T-cell (primary cell): Measurements from ENCODE around the gene MYH13. TPM values are rescaled to one million over a fixed set of nuclear protein-coding genes. Genes with fewer than 3 reads are reported as not detected.

Experiments used
- ATAC-seq, 4 experiments: fragments of 200-7000 bp in 3 of 4; fragments of 150-1000 bp in 1 of 4; cut with Tn5 transposase; replicated peaks in 1 of 4; 1 replicate in 3 of 4; 2 replicates in 1 of 4; pipeline ENCODE4 v1.10.0; 2021; ENCODE audit warnings: moderate library complexity in 3 of 4, mild to moderate bottlenecking in 2 of 4, moderate number of reproducible peaks in 1 of 4
- CTCF ChIA-PET, 2 donors: fragments of 300-600 bp; sonication (Branson Sonifier 250); formaldehyde crosslinking; loops; one replicate each; lab custom pipeline; 2022; ENCODE audit warnings: antibody characterized with exemption in 2 of 2; lab: Charles Lee
- POLR2A ChIA-PET, 2 donors: fragments of 300-600 bp; sonication (Branson Sonifier 250); formaldehyde crosslinking; loops; one replicate each; lab custom pipeline; 2022; ENCODE audit warnings: antibody characterized with exemption in 2 of 2; lab: Charles Lee
- DNase-seq, 35 experiments: peaks; one replicate each; pipeline versions ENCODE4 v3.0.0 to v3.0.0-alpha.2; 2013 to 2023
- H3K27ac ChIP-seq: one replicate; pipeline ENCODE4 v1.5.1; 2013; ENCODE audit warnings: low read length
- H3K27me3 ChIP-seq, 2 experiments: replicated peaks in 1 of 2; 1 replicate in 1 of 2; 2 replicates in 1 of 2; pipeline versions ENCODE4 v1.6.1 to v1.7.0; 2013; ENCODE audit warnings: low read length in 1 of 2, mixed read lengths in 1 of 2; ENCODE audit not compliant: control insufficient read depth in 2 of 2, insufficient read depth in 2 of 2; ENCODE audit errors: extremely low read depth in 1 of 2
- H3K36me3 ChIP-seq, 2 donors: 1 replicate in 1 of 2; 2 replicates in 1 of 2; pipeline versions ENCODE4 v1.6.1 to v1.7.0; 2013; ENCODE audit warnings: low read length in 1 of 2; ENCODE audit not compliant: control insufficient read depth in 2 of 2, insufficient read depth in 1 of 2; ENCODE audit errors: extremely low read depth in 1 of 2
- H3K4me1 ChIP-seq, 2 experiments: 1 replicate in 1 of 2; 2 replicates in 1 of 2; pipeline versions ENCODE4 v1.6.1 to v1.7.0; 2013; ENCODE audit warnings: low read length in 2 of 2, mixed read lengths in 1 of 2; ENCODE audit not compliant: insufficient read depth in 2 of 2, control insufficient read depth in 1 of 2; ENCODE audit errors: extremely low read depth in 1 of 2
- H3K4me3 ChIP-seq, 2 donors: 1 replicate in 1 of 2; 2 replicates in 1 of 2; pipeline versions ENCODE4 v1.5.1 to v1.7.0; 2013; ENCODE audit warnings: mild to moderate bottlenecking in 2 of 2, low read length in 1 of 2, moderate library complexity in 1 of 2; ENCODE audit not compliant: control insufficient read depth in 1 of 2; ENCODE audit errors: extremely low read depth in 1 of 2
- H3K9me3 ChIP-seq: 2 replicates; pipeline ENCODE4 v1.7.0; 2013
- H3K27ac Mint-ChIP-seq, 2 donors: one replicate each; pipeline ENCODE4 v1.8.0; 2020 to 2021; ENCODE audit warnings: mild to moderate bottlenecking in 2 of 2, mixed read lengths in 2 of 2
- H3K27me3 Mint-ChIP-seq, 2 donors: one replicate each; pipeline ENCODE4 v1.8.0; 2021 to 2022; ENCODE audit warnings: mixed read lengths in 2 of 2
- H3K36me3 Mint-ChIP-seq: one replicate; pipeline ENCODE4 v1.8.0; 2021; ENCODE audit warnings: mixed read lengths
- H3K4me1 Mint-ChIP-seq, 3 donors: one replicate each; pipeline ENCODE4 v1.8.0; 2020 to 2022; ENCODE audit warnings: mixed read lengths in 3 of 3, mild to moderate bottlenecking in 1 of 3
- H3K4me3 Mint-ChIP-seq, 3 donors: one replicate each; pipeline ENCODE4 v1.8.0; 2020 to 2022; ENCODE audit warnings: mild to moderate bottlenecking in 3 of 3, mixed read lengths in 3 of 3, moderate library complexity in 3 of 3
- H3K9me3 Mint-ChIP-seq, 3 donors: one replicate each; pipeline ENCODE4 v1.8.0; 2020 to 2022; ENCODE audit warnings: mixed read lengths in 3 of 3
- WGBS: methylation state at CpG from one replicate; pipeline ENCODE4 v1.1.5; 2013; ENCODE audit warnings: missing lambda C conversion rate; ENCODE audit not compliant: insufficient coverage; 5-methylcytosine and 5-hydroxymethylcytosine counted together
- total RNA-seq, 35 experiments: library from RNA in 6 of 35; stranded (reverse) in 6 of 35; fragments of 120-200 nt in 1 of 35; gene quantifications; one replicate each; pipeline versions ENCODE4 v1.2.1 to v1.2.4 and lab custom pipeline; 2013 to 2026

The MYH13 gene
- total RNA-seq, 5 donors from 2014 or later (not counting 1 experiment from before 2014, with no cell fraction given) = not detected

- H3K9me3 Mint-ChIP-seq = no peaks in the 10 kb centered on the region
- peaks cover 2 to 3% of the 10 kb centered on the region in 2 donors for H3K27me3 Mint-ChIP-seq
- Histone ChIP-seq H3K9me3 (no peaks in the 10 kb centered on the region), H3K27ac (no peak overlapping the region), H3K36me3 (no peaks in the 10 kb centered on the region), H3K4me3 (no peak overlapping the region), H3K27me3 (peaks cover 0 to 2% of the 10 kb centered on the region in 2 experiments), H3K4me1 (no peaks in the 10 kb centered on the region)
- DNase-seq (no peak), ATAC-seq (no peak)
- H3K36me3 Mint-ChIP-seq = no peaks in the 10 kb centered on the region
- POLR2A ChIA-PET = no interaction called here
- 87% methylated on average over 6 of the region's 8 CpGs for WGBS
- CTCF ChIA-PET = no interaction called here
- H3K4me1 Mint-ChIP-seq = no peaks in the 10 kb centered on the region
- H3K4me3 Mint-ChIP-seq = no peak overlapping the region
- H3K27ac Mint-ChIP-seq = no peak overlapping the region
These were observed 11.4 kb upstream of the MYH13 start for GRCh38 chr17:10384175-10384574.

GRCh38 chr17:10380631-10381408, 8.0 kb upstream of the MYH13 start:
- POLR2A ChIA-PET = interaction anchor here in 1 of 2 donors (0.6 kb wide), 1 partner anchor 277 kb away, joined by 7 read pairs; no protein-coding TSS in a partner anchor
- CTCF ChIA-PET = no interaction called here
- DNase-seq (no peak), ATAC-seq (no peak)
- H3K4me3 Mint-ChIP-seq = no peak overlapping the region
- H3K27me3 Mint-ChIP-seq = peaks cover 2 to 3% of the 10 kb centered on the region in 2 donors
- H3K9me3 Mint-ChIP-seq = no peaks in the 10 kb centered on the region
- H3K27ac Mint-ChIP-seq = no peak overlapping the region
- no peaks in the 10 kb centered on the region for H3K4me1 Mint-ChIP-seq
- Histone ChIP-seq H3K4me3 (no peak overlapping the region), H3K4me1 (no peaks in the 10 kb centered on the region), H3K36me3 (no peaks in the 10 kb centered on the region), H3K27me3 (no peaks in the 10 kb centered on the region), H3K9me3 (no peaks in the 10 kb centered on the region), H3K27ac (no peak overlapping the region)
- 100% methylated on average over 2 of the region's 3 CpGs for WGBS
- no peaks in the 10 kb centered on the region for H3K36me3 Mint-ChIP-seq

GRCh38 chr17:10370016-10370608, 2.7 kb downstream of the MYH13 start:
- Mint-ChIP-seq H3K9me3 (peaks cover 0 to 3% (median 0%) of the 10 kb centered on the region in 3 donors), H3K4me1 (no peaks in the 10 kb centered on the region), H3K4me3 (no peak overlapping the region), H3K27me3 (peaks cover 0 to 18% of the 10 kb centered on the region in 2 donors), H3K36me3 (no peaks in the 10 kb centered on the region), H3K27ac (no peak overlapping the region)
- ATAC-seq = no peak
- Histone ChIP-seq H3K4me3 (no peak overlapping the region), H3K9me3 (no peaks in the 10 kb centered on the region), H3K27me3 (no peaks in the 10 kb centered on the region), H3K27ac (no peak overlapping the region), H3K4me1 (no peaks in the 10 kb centered on the region), H3K36me3 (no peaks in the 10 kb centered on the region)
- ChIA-PET CTCF (no interaction called here), POLR2A (no interaction called here)
- WGBS = 64% methylated on average over 3 of the region's 7 CpGs
- no peak for DNase-seq

GRCh38 chr17:10369239-10369638, 3.6 kb downstream of the MYH13 start:
- H3K9me3 Mint-ChIP-seq = peaks cover 0 to 3% (median 0%) of the 10 kb centered on the region in 3 donors
- CTCF ChIA-PET = no interaction called here
- Histone ChIP-seq H3K4me1 (no peaks in the 10 kb centered on the region), H3K9me3 (no peaks in the 10 kb centered on the region), H3K27me3 (no peaks in the 10 kb centered on the region), H3K36me3 (no peaks in the 10 kb centered on the region), H3K4me3 (no peak overlapping the region), H3K27ac (no peak overlapping the region)
- no peaks in the 10 kb centered on the region for H3K4me1 Mint-ChIP-seq
- POLR2A ChIA-PET = no interaction called here
- DNase-seq (no peak), ATAC-seq (no peak)
- no peak overlapping the region for H3K27ac Mint-ChIP-seq
- H3K4me3 Mint-ChIP-seq = no peak overlapping the region
- no peaks in the 10 kb centered on the region for H3K36me3 Mint-ChIP-seq
- WGBS = no CpG with 5 or more reads among the region's 1 CpG
- peaks cover 0 to 12% of the 10 kb centered on the region in 2 donors for H3K27me3 Mint-ChIP-seq

- Histone ChIP-seq H3K9me3 (no peaks in the 10 kb centered on the region), H3K27me3 (no peaks in the 10 kb centered on the region), H3K4me3 (no peak overlapping the region), H3K36me3 (no peaks in the 10 kb centered on the region), H3K4me1 (no peaks in the 10 kb centered on the region), H3K27ac (no peak overlapping the region)
- H3K4me1 Mint-ChIP-seq = no peaks in the 10 kb centered on the region
- H3K27ac Mint-ChIP-seq = no peak overlapping the region
- peaks cover 0 to 10% of the 10 kb centered on the region in 2 donors for H3K27me3 Mint-ChIP-seq
- CTCF ChIA-PET = no interaction called here
- no CpG with 5 or more reads among the region's 3 CpGs for WGBS
- POLR2A ChIA-PET = no interaction called here
- no peak overlapping the region for H3K4me3 Mint-ChIP-seq
- ATAC-seq (no peak), DNase-seq (no peak)
- no peaks in the 10 kb centered on the region for H3K36me3 Mint-ChIP-seq
- peaks cover 0 to 3% (median 0%) of the 10 kb centered on the region in 3 donors for H3K9me3 Mint-ChIP-seq
These were observed 4.2 kb downstream of the MYH13 start for GRCh38 chr17:10368561-10368960.

GRCh38 chr17:10360578-10360977, 12.2 kb downstream of the MYH13 start:
- H3K36me3 Mint-ChIP-seq = no peaks in the 10 kb centered on the region
- ATAC-seq (no peak), DNase-seq (no peak)
- peaks cover 0 to 3% (median 0%) of the 10 kb centered on the region in 3 donors for H3K9me3 Mint-ChIP-seq
- no peaks in the 10 kb centered on the region for H3K9me3 ChIP-seq
- ChIA-PET CTCF (no interaction called here), POLR2A (no interaction called here)
- H3K4me1 Mint-ChIP-seq = no peaks in the 10 kb centered on the region
- no peak overlapping the region for H3K27ac ChIP-seq
- H3K27ac Mint-ChIP-seq = no peak overlapping the region
- H3K4me1 ChIP-seq = no peaks in the 10 kb centered on the region
- no peak overlapping the region for H3K4me3 Mint-ChIP-seq
- H3K27me3 Mint-ChIP-seq = peaks cover 5 to 7% of the 10 kb centered on the region in 2 donors
- peaks cover 0 to 2% of the 10 kb centered on the region in 2 experiments for H3K27me3 ChIP-seq
- H3K36me3 ChIP-seq = no peaks in the 10 kb centered on the region
- no peak overlapping the region for H3K4me3 ChIP-seq
